H9 (cell line): ENCODE results near the gene CLINT1. TPM values are rescaled to one million over a fixed set of nuclear protein-coding genes. Genes with fewer than 3 reads are reported as not detected.

Experiments used
- DNase-seq: peaks from one replicate; pipeline ENCODE4 v3.0.0-alpha.2; 2017
- H2AFZ ChIP-seq: one replicate; pipeline ENCODE4 v1.6.1; 2013; ENCODE audit warnings: mild to moderate bottlenecking, low read length, control low read depth, moderate library complexity
- H2AK5ac ChIP-seq: 2 replicates; pipeline ENCODE4 v1.6.1; 2013; ENCODE audit warnings: low read length, control low read depth, mixed read lengths; ENCODE audit not compliant: insufficient read length
- H2BK120ac ChIP-seq: one replicate; pipeline ENCODE4 v1.6.1; 2013; ENCODE audit warnings: low read depth, mild to moderate bottlenecking, low read length, control low read depth, inconsistent platforms; ENCODE audit not compliant: poor library complexity, severe bottlenecking
- H2BK12ac ChIP-seq: 2 replicates; pipeline ENCODE4 v1.6.1; 2013; ENCODE audit warnings: low read length, control low read depth, mixed read lengths, low read depth; ENCODE audit not compliant: insufficient read length
- H2BK15ac ChIP-seq: 2 replicates; pipeline ENCODE4 v1.6.1; 2013; ENCODE audit warnings: low read depth, low read length, control low read depth
- H2BK20ac ChIP-seq: one replicate; pipeline ENCODE4 v1.6.1; 2013; ENCODE audit warnings: low read depth, mild to moderate bottlenecking, low read length, control low read depth, inconsistent platforms; ENCODE audit not compliant: poor library complexity, severe bottlenecking
- H2BK5ac ChIP-seq: 2 replicates; pipeline ENCODE4 v1.6.1; 2013; ENCODE audit warnings: low read length, control low read depth, mixed read lengths; ENCODE audit not compliant: insufficient read length
- H3K14ac ChIP-seq: 2 replicates; pipeline ENCODE4 v1.6.1; 2013; ENCODE audit warnings: low read length, control low read depth; ENCODE audit not compliant: insufficient read depth
- H3K18ac ChIP-seq: 2 replicates; pipeline ENCODE4 v1.6.1; 2013; ENCODE audit warnings: low read depth, mild to moderate bottlenecking, mixed read lengths, low read length, control low read depth; ENCODE audit not compliant: insufficient read length
- H3K23ac ChIP-seq: 2 replicates; pipeline ENCODE4 v1.6.1; 2013; ENCODE audit warnings: low read length, control low read depth, mixed read lengths, low read depth; ENCODE audit not compliant: insufficient read length
- H3K23me2 ChIP-seq: 2 replicates; pipeline ENCODE4 v1.6.1; 2013; ENCODE audit warnings: low read depth, mild to moderate bottlenecking, mixed read lengths, low read length, control low read depth; ENCODE audit not compliant: insufficient read length, poor library complexity, severe bottlenecking
- H3K27ac ChIP-seq: 2 replicates; pipeline ENCODE4 v1.5.1; 2013; ENCODE audit warnings: low read length, control low read depth, mixed read lengths, low read depth; ENCODE audit not compliant: insufficient read length
- H3K27me3 ChIP-seq: 2 replicates; pipeline ENCODE4 v1.6.1; 2013; ENCODE audit warnings: low read length, control low read depth, inconsistent platforms; ENCODE audit not compliant: insufficient read depth
- H3K4ac ChIP-seq: 2 replicates; pipeline ENCODE4 v1.6.1; 2013; ENCODE audit warnings: low read depth, mild to moderate bottlenecking, control low read depth, inconsistent platforms, low read length, moderate library complexity
- H3K4me1 ChIP-seq: 2 replicates; pipeline ENCODE4 v1.6.1; 2013; ENCODE audit warnings: low read length, control low read depth, inconsistent platforms; ENCODE audit not compliant: insufficient read depth
- H3K4me2 ChIP-seq: 2 replicates; pipeline ENCODE4 v1.6.1; 2013; ENCODE audit warnings: low read length, control low read depth, mixed read lengths; ENCODE audit not compliant: insufficient read length, insufficient read depth
- H3K56ac ChIP-seq: 2 replicates; pipeline ENCODE4 v1.6.1; 2013; ENCODE audit warnings: low read depth, mild to moderate bottlenecking, mixed read lengths, low read length, control low read depth; ENCODE audit not compliant: insufficient read length
- H3K79me1 ChIP-seq: 2 replicates; pipeline ENCODE4 v1.6.1; 2013; ENCODE audit warnings: low read depth, mild to moderate bottlenecking, moderate library complexity, low read length, control low read depth, inconsistent platforms; ENCODE audit not compliant: insufficient read depth, poor library complexity, severe bottlenecking
- H3K79me2 ChIP-seq: 2 replicates; pipeline ENCODE4 v1.6.1; 2013; ENCODE audit warnings: low read length, control low read depth, inconsistent platforms; ENCODE audit not compliant: insufficient read depth
- H3K9ac ChIP-seq: 2 replicates; pipeline ENCODE4 v1.6.1; 2013; ENCODE audit warnings: low read length, control low read depth, mixed read lengths; ENCODE audit not compliant: insufficient read length; ENCODE audit errors: extremely low read depth
- H3K9me3 ChIP-seq: one replicate; pipeline ENCODE4 v1.6.1; 2013; ENCODE audit warnings: low read depth, low read length, inconsistent platforms; ENCODE audit not compliant: control insufficient read depth
- H3T11ph ChIP-seq: one replicate; pipeline ENCODE4 v1.6.1; 2013; ENCODE audit warnings: mild to moderate bottlenecking, low read length, control low read depth, inconsistent platforms
- H4K20me1 ChIP-seq: one replicate; pipeline ENCODE4 v1.6.1; 2013; ENCODE audit not compliant: control insufficient read depth, insufficient read length, insufficient read depth
- H4K5ac ChIP-seq: 2 replicates; pipeline ENCODE4 v1.6.1; 2013; ENCODE audit warnings: low read depth, mild to moderate bottlenecking, mixed read lengths, low read length, control low read depth; ENCODE audit not compliant: insufficient read length
- H4K8ac ChIP-seq: replicated peaks from 2 replicates; pipeline ENCODE4 v1.6.1; 2013; ENCODE audit warnings: low read length, control low read depth, mixed read lengths, low read depth; ENCODE audit not compliant: insufficient read length
- H4K91ac ChIP-seq: 2 replicates; pipeline ENCODE4 v1.6.1; 2013; ENCODE audit warnings: low read depth, mild to moderate bottlenecking, moderate library complexity, mixed read lengths, low read length, control low read depth; ENCODE audit not compliant: insufficient read length
- H3K27ac Mint-ChIP-seq, 3 experiments: 2 replicates in 2 of 3; 3 replicates in 1 of 3; pipeline ENCODE4 v1.8.0; 2020 to 2021; ENCODE audit warnings: mixed read lengths in 3 of 3, mild to moderate bottlenecking in 1 of 3, moderate library complexity in 1 of 3
- H3K27me3 Mint-ChIP-seq: 2 replicates; pipeline ENCODE4 v1.8.0; 2021; ENCODE audit warnings: low read depth, mild to moderate bottlenecking, moderate library complexity, mixed read lengths
- H3K36me3 Mint-ChIP-seq, 3 experiments: 2 replicates in 2 of 3; 3 replicates in 1 of 3; pipeline ENCODE4 v1.8.0; 2020 to 2021; ENCODE audit warnings: low read depth in 3 of 3, mixed read lengths in 3 of 3; ENCODE audit not compliant: insufficient read depth in 1 of 3
- H3K4me1 Mint-ChIP-seq, 2 experiments: 2 replicates each; pipeline ENCODE4 v1.8.0; 2020; ENCODE audit warnings: mixed read lengths in 2 of 2
- H3K4me3 Mint-ChIP-seq, 2 experiments: 2 replicates in 1 of 2; 3 replicates in 1 of 2; pipeline ENCODE4 v1.8.0; 2020 to 2021; ENCODE audit warnings: mild to moderate bottlenecking in 2 of 2, mixed read lengths in 2 of 2, moderate library complexity in 1 of 2
- H3K9me3 Mint-ChIP-seq, 2 experiments: 2 replicates in 1 of 2; 3 replicates in 1 of 2; pipeline ENCODE4 v1.8.0; 2020; ENCODE audit warnings: mild to moderate bottlenecking in 2 of 2, mixed read lengths in 2 of 2, moderate library complexity in 1 of 2
- CTCF ChIP-seq: fragments of 200-600 bp; sonication (generic); conservative IDR thresholded peaks from 3 replicates; pipeline ENCODE4 v1.8.0; 2021; ENCODE audit warnings: antibody characterized with exemption, mild to moderate bottlenecking
- WGBS: extraction: QIAGEN DNeasy Blood & Tissue Kit; methylation state at CpG from one replicate; pipeline ENCODE4 v1.1.7; 2013; ENCODE audit warnings: missing lambda C conversion rate, low lambda C conversion rate, mixed read lengths; ENCODE audit not compliant: insufficient read length; ENCODE audit errors: extremely low coverage; 5-methylcytosine and 5-hydroxymethylcytosine counted together
- total RNA-seq: library from RNA; stranded (reverse); gene quantifications from 2 replicates; pipeline ENCODE4 v1.2.1, GENCODE V29; 2021

The CLINT1 gene
- total RNA-seq, 1 experiment from 2014 or later: 79.1 TPM

- no CpG with 5 or more reads among the region's 2 CpGs for WGBS
- no peak for DNase-seq
- no peak overlapping the region for H2AFZ ChIP-seq
- no peaks in the 10 kb centered on the region for H4K20me1 ChIP-seq
- Mint-ChIP-seq H3K27me3 (peaks cover 34% of the 10 kb centered on the region), H3K9me3 (peaks cover 3 to 11% of the 10 kb centered on the region in 2 experiments), H3K36me3 (peaks cover 0 to 5% (median 4%) of the 10 kb centered on the region in 3 experiments; a peak in 3 of 7 replicates), H3K27ac (no peak overlapping the region), H3K4me3 (no peak overlapping the region), H3K4me1 (peaks cover 25% of the 10 kb centered on the region in 2 experiments)
- H2BK15ac ChIP-seq: no peak overlapping the region
- no peak overlapping the region for H3K27ac ChIP-seq
- no peaks in the 10 kb centered on the region for H3K9me3 ChIP-seq
- H4K91ac ChIP-seq: no peak overlapping the region
- no peak overlapping the region for H3K14ac ChIP-seq
- H3K79me1 ChIP-seq: no peaks in the 10 kb centered on the region
- no peak for TF ChIP-seq CTCF
- H2BK20ac ChIP-seq: no peak overlapping the region
- H2AK5ac ChIP-seq: no peak overlapping the region
- H3K79me2 ChIP-seq: no peaks in the 10 kb centered on the region
- no peak overlapping the region for H3K56ac ChIP-seq
- H2BK5ac ChIP-seq: no peak overlapping the region
- H2BK12ac ChIP-seq: no peak overlapping the region
- no peak overlapping the region for H3K4me2 ChIP-seq
- no peak overlapping the region for H4K8ac ChIP-seq
- H3K18ac ChIP-seq: no peak overlapping the region
- no peak overlapping the region for H4K5ac ChIP-seq
- H3K23me2 ChIP-seq: no peaks in the 10 kb centered on the region
- peaks cover 5% of the 10 kb centered on the region; the same call in 1 of the 2 replicates for H3K4me1 ChIP-seq
- H3K27me3 ChIP-seq: no peaks in the 10 kb centered on the region; the same call in 1 of the 2 replicates
- H3K9ac ChIP-seq: no peak overlapping the region
- H3K23ac ChIP-seq: no peak overlapping the region
- H2BK120ac ChIP-seq: no peak overlapping the region
- H3K4ac ChIP-seq: no peak overlapping the region
- no peak overlapping the region for H3T11ph ChIP-seq
These were observed 18.9 kb upstream of the CLINT1 start for GRCh38 chr5:157877821-157878220.
